ENCODE data around the gene PHF11. TPM values are rescaled to one million over a fixed set of nuclear protein-coding genes. Genes with fewer than 3 reads are reported as not detected.

PHF11 gene
- 4.9 and 6.6 TPM in 2 replicates for total RNA-seq (ENCODE audit: low replicate concordance)

DNA sequence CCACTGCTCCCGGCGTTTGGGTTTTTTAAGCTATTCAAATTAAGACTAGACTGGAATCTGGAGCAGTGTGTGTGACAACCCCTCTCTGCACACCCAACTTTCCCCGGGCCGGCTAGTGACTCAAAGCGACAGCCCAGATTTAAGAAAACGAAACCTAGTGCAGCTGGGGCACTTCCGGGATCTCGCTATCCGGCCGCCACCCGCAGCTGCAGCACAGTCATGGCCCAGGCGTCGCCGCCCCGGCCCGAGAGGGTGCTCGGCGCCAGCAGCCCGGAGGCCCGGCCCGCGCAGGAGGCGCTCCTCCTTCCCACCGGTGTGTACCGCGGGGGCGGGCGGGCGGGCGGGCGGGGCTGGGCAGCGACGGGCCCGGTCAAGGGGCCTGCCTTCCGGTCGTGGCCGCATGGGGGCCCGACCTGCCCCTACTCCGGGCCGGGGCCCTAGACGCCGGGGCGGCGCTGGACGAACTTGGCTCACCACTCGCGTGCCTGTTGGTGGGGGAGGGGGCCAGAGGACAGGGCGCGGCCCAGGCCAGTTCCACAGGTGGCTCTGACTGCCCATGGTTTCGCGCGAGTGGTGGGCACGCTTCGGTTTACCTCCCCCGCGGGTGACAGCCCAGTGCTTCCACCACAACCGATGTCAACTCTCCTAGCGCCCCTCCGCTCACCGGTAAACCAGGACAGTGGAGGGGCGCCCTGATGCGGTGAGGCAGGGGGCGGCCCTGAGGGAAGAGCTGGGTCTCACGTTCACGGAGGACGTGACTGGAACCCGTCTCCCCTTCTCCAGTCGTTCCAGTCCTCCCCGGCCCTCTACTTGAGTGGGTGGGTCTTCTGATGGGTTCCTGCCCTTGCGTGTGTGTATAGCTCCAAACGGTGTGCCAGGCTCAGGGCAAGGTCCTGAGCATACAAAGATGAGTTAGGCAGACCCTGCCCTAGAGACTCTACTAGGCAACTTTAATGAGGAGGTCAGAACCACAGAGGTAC is at the start of gene PHF11:
Gene PHF11 (plus strand): TSS at position 171 of the 980 bp plus-strand sequence. CDS start 49 bp downstream, at position 220.
- Histone ChIP-seq H3F3A (ENCODE audit: low read depth) (peaks cover 31% of the 10 kb centered on the region), H2AFZ (replicated peaks) (peak within 1 kb of the TSS; percentile 97), H3K36me3 (no peaks in the 10 kb centered on the region), H3K4me1 (no peaks in the 10 kb centered on the region), H4K20me1 (ENCODE audit: low read depth) (no peaks in the 10 kb centered on the region), H3K9me3 (ENCODE audit: low read depth) (no peaks in the 10 kb centered on the region), H3K79me2 (ENCODE audit: low read depth) (no peaks in the 10 kb centered on the region), H3K27me3 (no peaks in the 10 kb centered on the region), H3K4me3 (peak within 1 kb of the TSS; percentile 48), H3K9ac (no peak within 1 kb of the TSS), H3K27ac (no peak within 1 kb of the TSS), H3K4me2 (peak within 1 kb of the TSS; percentile 79)
- Mint-ChIP-seq H3K27me3 (ENCODE audit: insufficient read depth, low read depth) (no peaks in the 10 kb centered on the region), H3K27ac (peak within 1 kb of the TSS; percentile 89), H3K4me3 (peak within 1 kb of the TSS; percentile 81), H3K9me3 (peaks cover 5% of the 10 kb centered on the region), H3K36me3 (peaks cover 5% of the 10 kb centered on the region), H3K4me1 (peaks cover 5% of the 10 kb centered on the region)
- peak; percentile 79 for DNase-seq (ENCODE audit: low spot score)
- TF ChIP-seq EZH2 (IDR thresholded peaks at IDR 0.05) (no peak), EZH2phosphoT487 (IDR thresholded peaks at IDR 0.05) (no peak)
- TF ChIP-seq, protein P1, sequence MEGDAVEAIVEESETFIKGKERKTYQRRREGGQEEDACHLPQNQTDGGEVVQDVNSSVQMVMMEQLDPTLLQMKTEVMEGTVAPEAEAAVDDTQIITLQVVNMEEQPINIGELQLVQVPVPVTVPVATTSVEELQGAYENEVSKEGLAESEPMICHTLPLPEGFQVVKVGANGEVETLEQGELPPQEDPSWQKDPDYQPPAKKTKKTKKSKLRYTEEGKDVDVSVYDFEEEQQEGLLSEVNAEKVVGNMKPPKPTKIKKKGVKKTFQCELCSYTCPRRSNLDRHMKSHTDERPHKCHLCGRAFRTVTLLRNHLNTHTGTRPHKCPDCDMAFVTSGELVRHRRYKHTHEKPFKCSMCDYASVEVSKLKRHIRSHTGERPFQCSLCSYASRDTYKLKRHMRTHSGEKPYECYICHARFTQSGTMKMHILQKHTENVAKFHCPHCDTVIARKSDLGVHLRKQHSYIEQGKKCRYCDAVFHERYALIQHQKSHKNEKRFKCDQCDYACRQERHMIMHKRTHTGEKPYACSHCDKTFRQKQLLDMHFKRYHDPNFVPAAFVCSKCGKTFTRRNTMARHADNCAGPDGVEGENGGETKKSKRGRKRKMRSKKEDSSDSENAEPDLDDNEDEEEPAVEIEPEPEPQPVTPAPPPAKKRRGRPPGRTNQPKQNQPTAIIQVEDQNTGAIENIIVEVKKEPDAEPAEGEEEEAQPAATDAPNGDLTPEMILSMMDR (IDR thresholded peaks at IDR 0.05) = peak; percentile 39

DNA sequence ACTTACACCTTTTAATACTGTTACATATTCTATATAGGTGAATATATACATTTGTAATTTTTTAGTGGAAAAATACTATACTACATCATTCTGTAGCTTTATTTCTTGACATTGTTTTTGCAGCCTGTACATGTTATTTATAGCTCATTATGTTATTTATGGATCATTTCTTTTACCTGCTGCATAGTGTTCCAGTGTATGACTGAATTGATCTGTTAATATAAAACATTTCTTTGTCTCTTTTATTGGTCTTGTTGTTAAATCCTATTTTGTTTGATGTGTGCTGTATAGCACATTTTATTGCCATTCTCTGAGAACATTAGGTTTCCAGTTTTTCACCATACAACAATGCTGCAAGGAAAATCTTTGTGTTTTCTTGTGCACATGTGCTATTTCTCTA is 49.3 kb upstream of the PHF11 start:
- peak overlapping the region; percentile 74 for H3K4me3 Mint-ChIP-seq
- Histone ChIP-seq H3K9ac (no peak overlapping the region), H3K27me3 (no peaks in the 10 kb centered on the region), H3K4me3 (no peak overlapping the region), H3K9me3 (ENCODE audit: low read depth) (no peaks in the 10 kb centered on the region), H3K4me2 (no peak overlapping the region), H4K20me1 (ENCODE audit: low read depth) (no peaks in the 10 kb centered on the region), H3K27ac (no peak overlapping the region), H3K36me3 (peaks cover 4% of the 10 kb centered on the region), H3F3A (ENCODE audit: low read depth) (peaks cover 14% of the 10 kb centered on the region), H3K79me2 (ENCODE audit: low read depth) (peaks cover 16% of the 10 kb centered on the region), H2AFZ (replicated peaks) (no peak overlapping the region), H3K4me1 (no peaks in the 10 kb centered on the region)
- H3K27me3 Mint-ChIP-seq (ENCODE audit: insufficient read depth, low read depth) = peaks cover 7% of the 10 kb centered on the region
- no peak for DNase-seq (ENCODE audit: low spot score)
- no peaks in the 10 kb centered on the region for H3K9me3 Mint-ChIP-seq
- TF ChIP-seq EZH2 (IDR thresholded peaks at IDR 0.05) (no peak), EZH2phosphoT487 (IDR thresholded peaks at IDR 0.05) (no peak)
- TF ChIP-seq, protein P1 (IDR thresholded peaks at IDR 0.05) = no peak
- peaks cover 21% of the 10 kb centered on the region for H3K4me1 Mint-ChIP-seq
- peaks cover 10% of the 10 kb centered on the region for H3K36me3 Mint-ChIP-seq
- no peak overlapping the region for H3K27ac Mint-ChIP-seq

DNA sequence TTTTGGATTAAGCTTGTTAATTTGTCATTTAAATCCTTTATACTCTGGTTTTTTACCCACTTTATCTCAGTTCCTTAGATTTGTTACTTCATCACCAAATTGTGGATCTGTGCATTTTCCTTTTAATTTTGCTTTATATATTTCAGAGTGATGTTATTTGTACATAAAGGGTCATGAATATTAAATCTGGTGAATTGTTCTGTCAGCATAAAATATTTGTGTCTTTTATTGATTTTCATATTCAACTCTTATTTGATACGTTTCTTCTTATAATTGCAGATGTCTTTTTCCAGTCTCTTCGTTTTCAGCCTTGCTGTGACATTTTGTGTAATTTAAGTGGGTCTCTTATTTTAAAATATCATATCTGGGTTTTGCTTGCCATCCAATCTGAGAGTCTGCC is 47.0 kb upstream of the PHF11 start:
- H3K4me3 ChIP-seq = no peak overlapping the region
- H3F3A ChIP-seq (ENCODE audit: low read depth) = peaks cover 14% of the 10 kb centered on the region
- H3K9ac ChIP-seq = no peak overlapping the region
- no peaks in the 10 kb centered on the region for H3K9me3 ChIP-seq (ENCODE audit: low read depth)
- peaks cover 13% of the 10 kb centered on the region for H3K4me1 Mint-ChIP-seq
- no peaks in the 10 kb centered on the region for H3K27me3 ChIP-seq
- no peaks in the 10 kb centered on the region for H3K4me1 ChIP-seq
- H3K27ac Mint-ChIP-seq = no peak overlapping the region
- no peak for TF ChIP-seq EZH2 (IDR thresholded peaks at IDR 0.05)
- TF ChIP-seq, protein P1 (IDR thresholded peaks at IDR 0.05) = no peak
- peaks cover 3% of the 10 kb centered on the region for H3K36me3 Mint-ChIP-seq
- no peak overlapping the region for H3K4me2 ChIP-seq
- H3K4me3 Mint-ChIP-seq = no peak overlapping the region
- H3K36me3 ChIP-seq = no peaks in the 10 kb centered on the region
- no peaks in the 10 kb centered on the region for H3K9me3 Mint-ChIP-seq
- H3K79me2 ChIP-seq (ENCODE audit: low read depth) = no peaks in the 10 kb centered on the region
- H3K27me3 Mint-ChIP-seq (ENCODE audit: insufficient read depth, low read depth) = peaks cover 5% of the 10 kb centered on the region
- DNase-seq (ENCODE audit: low spot score) = no peak
- no peak overlapping the region for H3K27ac ChIP-seq
- H4K20me1 ChIP-seq (ENCODE audit: low read depth) = no peaks in the 10 kb centered on the region
- no peak overlapping the region for H2AFZ ChIP-seq (replicated peaks)

Measured in neural progenitor cell (in vitro differentiated cells).